Activated CD4-positive, alpha-beta memory T cell treated with anti-CD3 and anti-CD28 coated beads, Interleukin-2, amount 10 ng/mL, durations not matched to agents 7 days and 5 days (primary cell): ENCODE results near the gene NMNAT2. TPM values are rescaled to one million over a fixed set of nuclear protein-coding genes. Genes with fewer than 3 reads are reported as not detected.

Source experiments
- CTCF ChIA-PET: fragments of 350-600 bp; sonication (Branson Sonifier 250); formaldehyde crosslinking; loops from one replicate; lab custom pipeline; 2021; ENCODE audit warnings: antibody characterized with exemption, inconsistent platforms; lab: Charles Lee
- POLR2A ChIA-PET: fragments of 350-600 bp; sonication (Branson Sonifier 250); formaldehyde crosslinking; loops from one replicate; lab custom pipeline; 2021; ENCODE audit warnings: antibody characterized with exemption; lab: Charles Lee
- DNase-seq: peaks from one replicate; pipeline ENCODE4 v3.0.0-alpha.2; 2020
- H3K27ac Mint-ChIP-seq: one replicate; pipeline ENCODE4 v1.8.0; 2021; ENCODE audit warnings: mild to moderate bottlenecking, mixed read lengths
- H3K27me3 Mint-ChIP-seq: one replicate; pipeline ENCODE4 v1.8.0; 2021; ENCODE audit warnings: mixed read lengths
- H3K36me3 Mint-ChIP-seq: one replicate; pipeline ENCODE4 v1.8.0; 2021; ENCODE audit warnings: low read depth, mixed read lengths
- H3K4me1 Mint-ChIP-seq: one replicate; pipeline ENCODE4 v1.8.0; 2021; ENCODE audit warnings: mixed read lengths
- H3K4me3 Mint-ChIP-seq: one replicate; pipeline ENCODE4 v1.8.0; 2021; ENCODE audit warnings: mild to moderate bottlenecking, mixed read lengths
- H3K9me3 Mint-ChIP-seq: one replicate; pipeline ENCODE4 v1.8.0; 2021; ENCODE audit warnings: mixed read lengths
- total RNA-seq, 2 experiments: library from RNA; stranded (reverse); gene quantifications; one replicate each; pipeline ENCODE4 v1.2.3, GENCODE V29; 2021

NMNAT2 gene
- total RNA-seq, 2 experiments from 2014 or later = 0.03 to 0.28 TPM

- H3K9me3 Mint-ChIP-seq = no peaks in the 10 kb centered on the region
- no peak overlapping the region for H3K27ac Mint-ChIP-seq
- no peaks in the 10 kb centered on the region for H3K4me1 Mint-ChIP-seq
- no peak overlapping the region for H3K4me3 Mint-ChIP-seq
- DNase-seq = no peak
- H3K36me3 Mint-ChIP-seq = no peaks in the 10 kb centered on the region
- H3K27me3 Mint-ChIP-seq = peaks cover 15% of the 10 kb centered on the region
- ChIA-PET POLR2A (no interaction called here), CTCF (no interaction called here)
These were observed 124.3 kb downstream of the NMNAT2 start for GRCh38 chr1:183293876-183294275.

GRCh38 chr1:183293241-183293640 is 124.9 kb downstream of the NMNAT2 start:
- POLR2A ChIA-PET = no interaction called here
- DNase-seq = no peak
- no peak overlapping the region for H3K27ac Mint-ChIP-seq
- H3K4me3 Mint-ChIP-seq = no peak overlapping the region
- CTCF ChIA-PET = no interaction called here
- peaks cover 11% of the 10 kb centered on the region for H3K27me3 Mint-ChIP-seq
- no peaks in the 10 kb centered on the region for H3K9me3 Mint-ChIP-seq
- no peaks in the 10 kb centered on the region for H3K36me3 Mint-ChIP-seq
- H3K4me1 Mint-ChIP-seq = no peaks in the 10 kb centered on the region

GRCh38 chr1:183291802-183292514 is 126.2 kb downstream of the NMNAT2 start:
- Mint-ChIP-seq H3K27ac (no peak overlapping the region), H3K4me3 (no peak overlapping the region), H3K9me3 (no peaks in the 10 kb centered on the region), H3K27me3 (peaks cover 7% of the 10 kb centered on the region), H3K36me3 (no peaks in the 10 kb centered on the region), H3K4me1 (no peaks in the 10 kb centered on the region)
- no peak for DNase-seq
- ChIA-PET POLR2A (no interaction called here), CTCF (no interaction called here)

GRCh38 chr1:183291216-183291762 is 126.9 kb downstream of the NMNAT2 start:
- Mint-ChIP-seq H3K27ac (no peak overlapping the region), H3K9me3 (no peaks in the 10 kb centered on the region), H3K27me3 (peaks cover 7% of the 10 kb centered on the region), H3K4me3 (no peak overlapping the region), H3K4me1 (no peaks in the 10 kb centered on the region), H3K36me3 (no peaks in the 10 kb centered on the region)
- CTCF ChIA-PET = no interaction called here
- POLR2A ChIA-PET = no interaction called here
- no peak for DNase-seq

DNA sequence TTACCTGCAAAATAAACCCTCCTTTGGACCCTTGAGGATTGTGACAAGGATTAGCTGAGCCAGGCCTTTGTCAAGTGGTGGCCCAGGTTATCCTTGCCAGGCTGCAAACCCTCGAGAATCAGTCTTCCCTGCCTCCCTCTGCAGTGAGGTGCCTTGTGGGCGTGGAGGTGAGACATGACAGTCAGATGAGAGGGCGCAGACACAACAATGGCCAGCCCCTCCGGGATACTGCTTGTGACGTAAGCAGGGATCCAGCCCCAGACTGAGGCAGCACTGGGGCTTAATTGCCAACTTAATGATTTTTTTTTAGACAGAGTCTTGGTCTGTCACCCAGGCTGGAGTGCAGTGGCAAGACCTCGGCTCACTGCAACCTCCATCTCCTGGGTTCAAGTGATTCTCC is 127.6 kb downstream of the NMNAT2 start:
- DNase-seq = no peak
- ChIA-PET CTCF (interaction anchor here (1.0 kb wide), 1 partner anchor 10 kb away, joined by 3 read pairs; no protein-coding TSS in a partner anchor), POLR2A (no interaction called here)
- H3K9me3 Mint-ChIP-seq = no peaks in the 10 kb centered on the region
- H3K27me3 Mint-ChIP-seq = peaks cover 7% of the 10 kb centered on the region
- no peaks in the 10 kb centered on the region for H3K36me3 Mint-ChIP-seq
- no peak overlapping the region for H3K27ac Mint-ChIP-seq
- H3K4me1 Mint-ChIP-seq = no peaks in the 10 kb centered on the region
- H3K4me3 Mint-ChIP-seq = no peak overlapping the region

DNA sequence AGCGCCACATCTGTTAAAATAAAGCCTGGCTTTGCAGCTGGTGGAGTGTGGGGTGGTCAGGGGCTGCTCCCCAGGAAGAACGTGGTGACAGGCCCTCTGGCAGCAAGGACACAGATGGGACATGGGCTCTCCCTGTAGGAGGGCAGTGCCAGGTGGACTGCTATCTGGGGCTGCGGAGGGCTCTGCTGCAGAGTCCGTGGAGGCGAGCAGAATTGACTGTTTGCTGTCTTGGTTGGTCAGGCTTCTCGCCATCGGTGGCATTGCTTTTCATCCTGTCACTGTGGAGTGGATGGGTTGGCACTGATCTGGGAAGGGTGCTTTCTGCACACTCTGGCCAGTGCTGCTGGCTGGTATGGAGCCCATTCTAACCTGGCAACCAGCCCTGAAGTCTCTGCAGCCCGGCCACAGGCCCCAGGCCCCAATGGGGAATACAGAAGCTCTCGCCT is 129.1 kb downstream of the NMNAT2 start:
- Mint-ChIP-seq H3K4me3 (no peak overlapping the region), H3K36me3 (no peaks in the 10 kb centered on the region), H3K27me3 (peaks cover 10% of the 10 kb centered on the region), H3K27ac (no peak overlapping the region), H3K9me3 (no peaks in the 10 kb centered on the region), H3K4me1 (no peaks in the 10 kb centered on the region)
- ChIA-PET POLR2A (no interaction called here), CTCF (no interaction called here)
- DNase-seq = no peak

- Mint-ChIP-seq H3K36me3 (no peaks in the 10 kb centered on the region), H3K27me3 (peaks cover 10% of the 10 kb centered on the region), H3K9me3 (no peaks in the 10 kb centered on the region), H3K4me1 (no peaks in the 10 kb centered on the region), H3K27ac (no peak overlapping the region), H3K4me3 (no peak overlapping the region)
- POLR2A ChIA-PET = no interaction called here
- DNase-seq = no peak
- CTCF ChIA-PET = interaction anchor here (1.3 kb wide), 1 partner anchor 396 kb away, joined by 3 read pairs; no protein-coding TSS in a partner anchor
These were observed 129.6 kb downstream of the NMNAT2 start for GRCh38 chr1:183288583-183288982.

GRCh38 chr1:183287191-183287675 is 130.9 kb downstream of the NMNAT2 start:
- H3K27ac Mint-ChIP-seq = no peak overlapping the region
- POLR2A ChIA-PET = no interaction called here
- CTCF ChIA-PET = interaction anchor here (1.3 kb wide), 1 partner anchor 398 kb away, joined by 3 read pairs; no protein-coding TSS in a partner anchor
- no peaks in the 10 kb centered on the region for H3K36me3 Mint-ChIP-seq
- H3K27me3 Mint-ChIP-seq = peaks cover 10% of the 10 kb centered on the region
- H3K4me1 Mint-ChIP-seq = no peaks in the 10 kb centered on the region
- no peaks in the 10 kb centered on the region for H3K9me3 Mint-ChIP-seq
- H3K4me3 Mint-ChIP-seq = no peak overlapping the region
- no peak for DNase-seq

DNA sequence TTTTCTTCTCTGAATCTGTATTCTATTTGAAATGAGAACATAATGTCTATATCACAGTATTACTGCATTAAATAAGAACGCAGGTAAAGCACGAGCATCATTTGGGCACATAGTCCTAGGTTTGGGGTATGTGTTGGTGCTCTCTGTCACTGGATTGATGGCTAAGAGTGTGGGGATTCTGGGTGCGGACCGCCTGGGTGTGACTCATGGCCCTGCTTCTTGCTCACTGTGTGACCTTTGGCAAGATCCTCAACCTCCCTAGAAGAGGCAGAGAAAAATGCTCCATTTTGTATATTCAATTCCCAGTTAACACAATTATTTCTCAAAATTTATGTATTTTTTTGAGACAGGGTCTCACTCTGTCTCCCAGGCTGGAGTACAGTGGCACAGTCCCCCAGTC is 132.4 kb downstream of the NMNAT2 start:
- H3K4me1 Mint-ChIP-seq = peaks cover 4% of the 10 kb centered on the region
- CTCF ChIA-PET = no interaction called here
- POLR2A ChIA-PET = no interaction called here
- H3K9me3 Mint-ChIP-seq = no peaks in the 10 kb centered on the region
- no peaks in the 10 kb centered on the region for H3K36me3 Mint-ChIP-seq
- peaks cover 12% of the 10 kb centered on the region for H3K27me3 Mint-ChIP-seq
- no peak for DNase-seq
- H3K27ac Mint-ChIP-seq = no peak overlapping the region
- H3K4me3 Mint-ChIP-seq = no peak overlapping the region

DNA sequence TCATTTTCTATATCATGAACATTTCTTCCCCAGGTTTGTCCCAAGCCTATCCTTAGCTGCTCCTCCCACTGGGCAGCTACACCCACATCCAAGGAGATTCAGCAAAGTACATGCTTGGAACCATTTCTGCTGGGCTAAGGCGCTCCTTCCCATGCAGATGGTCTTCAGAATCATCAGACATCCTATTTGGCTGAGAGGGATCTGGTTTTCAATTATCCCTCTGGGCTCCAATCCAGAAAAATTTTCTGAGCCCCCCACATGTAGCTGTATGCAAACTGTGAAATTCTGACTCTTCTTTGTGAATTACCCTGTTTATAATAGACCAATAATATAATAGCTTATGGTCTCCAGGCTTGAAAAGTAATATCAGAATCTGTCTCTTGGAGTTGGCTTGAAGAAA is 132.9 kb downstream of the NMNAT2 start:
- Mint-ChIP-seq H3K27ac (no peak overlapping the region), H3K9me3 (no peaks in the 10 kb centered on the region), H3K4me3 (no peak overlapping the region), H3K36me3 (no peaks in the 10 kb centered on the region), H3K27me3 (peaks cover 12% of the 10 kb centered on the region), H3K4me1 (peaks cover 4% of the 10 kb centered on the region)
- DNase-seq = no peak
- ChIA-PET POLR2A (no interaction called here), CTCF (no interaction called here)

DNA sequence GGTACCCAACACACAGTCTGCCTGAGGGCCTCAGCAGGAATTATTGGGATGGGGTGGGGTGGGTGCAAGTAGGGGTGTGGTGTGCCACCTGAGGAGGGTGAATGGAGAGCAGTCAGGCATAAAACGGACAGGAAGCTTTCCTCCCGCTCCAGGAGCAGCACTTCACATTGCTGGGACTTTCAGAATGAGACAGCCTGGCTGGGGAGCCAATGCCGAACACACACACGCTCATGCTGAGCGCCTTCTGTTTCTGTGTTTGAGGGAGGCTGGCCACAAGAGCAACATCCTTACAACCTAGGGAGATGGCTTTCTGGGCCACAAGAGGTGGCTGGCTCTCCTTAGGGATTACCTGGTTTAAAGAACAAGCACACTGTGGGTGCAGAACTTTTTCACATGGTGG is 134.1 kb downstream of the NMNAT2 start:
- CTCF ChIA-PET = interaction anchor here (0.9 kb wide), 1 partner anchor 401 kb away, joined by 3 read pairs; no protein-coding TSS in a partner anchor

DNA sequence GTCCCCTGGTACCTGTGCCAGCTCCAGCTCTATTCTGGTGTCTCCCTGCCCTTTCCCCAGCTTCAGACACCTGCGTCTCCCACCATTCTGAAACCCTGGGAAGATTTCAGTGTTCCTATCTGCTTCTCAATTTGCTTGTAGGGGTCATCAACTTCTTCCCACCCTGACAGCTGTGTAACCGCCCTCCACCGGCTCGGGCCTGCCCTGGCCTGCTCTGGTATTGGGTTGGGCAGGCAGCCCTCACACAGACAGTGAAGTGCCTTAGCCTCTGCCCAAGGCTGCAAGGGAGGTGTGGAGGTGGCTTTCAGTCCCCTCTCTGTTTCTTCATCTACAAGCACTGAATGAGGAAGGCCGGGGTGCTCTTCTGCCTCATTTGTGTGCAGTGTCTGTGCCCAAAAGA is 134.9 kb downstream of the NMNAT2 start:
- Mint-ChIP-seq H3K9me3 (no peaks in the 10 kb centered on the region), H3K4me1 (peaks cover 21% of the 10 kb centered on the region), H3K27ac (no peak overlapping the region), H3K36me3 (no peaks in the 10 kb centered on the region), H3K4me3 (no peak overlapping the region), H3K27me3 (peaks cover 12% of the 10 kb centered on the region)
- DNase-seq = no peak
- ChIA-PET POLR2A (no interaction called here), CTCF (no interaction called here)

More for the DNA sequence above, 134.1 kb downstream of the NMNAT2 start:
- no peak overlapping the region for H3K27ac Mint-ChIP-seq
- no peaks in the 10 kb centered on the region for H3K36me3 Mint-ChIP-seq
- H3K9me3 Mint-ChIP-seq = no peaks in the 10 kb centered on the region
- peaks cover 13% of the 10 kb centered on the region for H3K4me1 Mint-ChIP-seq
- DNase-seq = no peak
- POLR2A ChIA-PET = no interaction called here
- peaks cover 12% of the 10 kb centered on the region for H3K27me3 Mint-ChIP-seq
- no peak overlapping the region for H3K4me3 Mint-ChIP-seq

- no peak for DNase-seq
- Mint-ChIP-seq H3K27me3 (peaks cover 10% of the 10 kb centered on the region), H3K27ac (no peak overlapping the region), H3K4me3 (no peak overlapping the region), H3K9me3 (no peaks in the 10 kb centered on the region), H3K36me3 (no peaks in the 10 kb centered on the region), H3K4me1 (peaks cover 29% of the 10 kb centered on the region)
- ChIA-PET CTCF (interaction anchor here (0.8 to 2.7 kb wide), 5 partner anchors 12 to 402 kb away, joined by 3 to 11 read pairs (median 4); no protein-coding TSS in a partner anchor), POLR2A (no interaction called here)
These were observed 135.9 kb downstream of the NMNAT2 start for GRCh38 chr1:183282101-183282855.
